KG1 (cell line): ENCODE results near the gene CYP39A1.

Experiments
- DNase-seq: peaks from one replicate; lab custom pipeline; 2025; lab: John Stamatoyannopoulos, UW

The CYP39A1 gene

GRCh38 chr6:46511320-46511719, 141.3 kb downstream of the CYP39A1 start:
- no peak for DNase-seq

- no peak for DNase-seq
Observed at GRCh38 chr6:46510651-46511050, 142.0 kb downstream of the CYP39A1 start.

GRCh38 chr6:46509981-46510510, 142.6 kb downstream of the CYP39A1 start:
- no peak for DNase-seq

GRCh38 chr6:46509063-46509462, 143.6 kb downstream of the CYP39A1 start:
- DNase-seq: no peak

- no peak for DNase-seq
Observed at GRCh38 chr6:46507426-46507825, 145.2 kb downstream of the CYP39A1 start.

- DNase-seq: no peak
Observed at GRCh38 chr6:46505693-46506512, 146.7 kb downstream of the CYP39A1 start.

GRCh38 chr6:46504242-46504641, 148.4 kb downstream of the CYP39A1 start:
- no peak for DNase-seq

- DNase-seq: no peak
Observed at GRCh38 chr6:46502486-46503119, 150.0 kb downstream of the CYP39A1 start.

GRCh38 chr6:46501136-46502089, 151.2 kb downstream of the CYP39A1 start:
- DNase-seq: no peak

- no peak for DNase-seq
Observed at GRCh38 chr6:46500382-46500781, 152.2 kb downstream of the CYP39A1 start.
